Forelimb muscle (tissue), 1 donor: Measurements from ENCODE around the gene CTAGE1. TPM values are rescaled to one million over a fixed set of nuclear protein-coding genes. Genes with fewer than 3 reads are reported as not detected.

Experiments used
- DNase-seq: peaks from one replicate; pipeline ENCODE4 v3.0.0-alpha.2; 2013; ENCODE audit warnings: low read depth
- polyA plus RNA-seq: library from polyadenylated mRNA; unstranded; fragments of 120-200 nt; gene quantifications from one replicate; pipeline ENCODE4 v1.2.1, GENCODE V29; 2013; ENCODE audit not compliant: insufficient read length

Gene CTAGE1
- polyA plus RNA-seq, 1 donor: not detected

- no peak for DNase-seq
These were observed 26.0 kb downstream of the CTAGE1 start for GRCh38 chr18:22391407-22392345.

GRCh38 chr18:22387787-22388186, 29.9 kb downstream of the CTAGE1 start:
- no peak for DNase-seq

GRCh38 chr18:22387364-22387763, 30.4 kb downstream of the CTAGE1 start:
- no peak for DNase-seq

- no peak for DNase-seq
These were observed 32.0 kb downstream of the CTAGE1 start for GRCh38 chr18:22385718-22386117.

GRCh38 chr18:22378672-22379282, 38.9 kb downstream of the CTAGE1 start:
- no peak for DNase-seq

GRCh38 chr18:22377769-22378168, 39.9 kb downstream of the CTAGE1 start:
- DNase-seq: no peak

- DNase-seq: no peak
These were observed 47.3 kb downstream of the CTAGE1 start for GRCh38 chr18:22370414-22370813.

- DNase-seq: no peak
These were observed 49.7 kb downstream of the CTAGE1 start for GRCh38 chr18:22368021-22368420.

- DNase-seq: no peak
These were observed 50.4 kb downstream of the CTAGE1 start for GRCh38 chr18:22367303-22367702.

- DNase-seq: no peak
These were observed 53.8 kb downstream of the CTAGE1 start for GRCh38 chr18:22363867-22364463.

Other genes starting within 250 kb of the CTAGE1 start
- 0.91 TPM for gene GATA6, start 248.3 kb downstream of the CTAGE1 start, polyA plus RNA-seq